Neural progenitor cell (in vitro differentiated cells): ENCODE measurements around the gene CDC42BPA. TPM values are rescaled to one million over a fixed set of nuclear protein-coding genes. Genes with fewer than 3 reads are reported as not detected.
A peak's percentile ranks its signal among the peaks of the same experiment; 100 is the strongest.
"Not testable (repeated sequence)": the region's sequence is repeated elsewhere in the genome, so short reads cannot be mapped to it uniquely, and the experiment has no call there.

ENCODE experiments used
- DNase-seq: peaks from one replicate; pipeline ENCODE4 v3.0.0-alpha.2; 2016; ENCODE audit warnings: low spot score
- H2AFZ ChIP-seq: fragments of 200-600 bp; sonication (generic); replicated peaks from 2 replicates; pipeline ENCODE4 v1.6.1; 2016; ENCODE audit warnings: antibody characterized with exemption
- H3F3A ChIP-seq: fragments of 200-600 bp; sonication (generic); 2 replicates; pipeline ENCODE4 v1.6.1; 2016; ENCODE audit warnings: antibody characterized with exemption, low read depth
- H3K27ac ChIP-seq: fragments of 200-600 bp; sonication (generic); 2 replicates; pipeline ENCODE4 v1.5.1; 2016; ENCODE audit warnings: mild to moderate bottlenecking
- H3K27me3 ChIP-seq: fragments of 200-600 bp; sonication (generic); 2 replicates; pipeline ENCODE4 v1.6.1; 2016; ENCODE audit warnings: mild to moderate bottlenecking, moderate library complexity
- H3K36me3 ChIP-seq: fragments of 200-600 bp; sonication (generic); 2 replicates; pipeline ENCODE4 v1.5.1; 2016
- H3K4me1 ChIP-seq: fragments of 200-600 bp; sonication (generic); 2 replicates; pipeline ENCODE4 v1.6.1; 2016; ENCODE audit warnings: mixed run types
- H3K4me2 ChIP-seq: fragments of 200-600 bp; sonication (generic); 2 replicates; pipeline ENCODE4 v1.6.1; 2016
- H3K4me3 ChIP-seq: fragments of 200-600 bp; sonication (generic); 2 replicates; pipeline ENCODE4 v1.5.1; 2016
- H3K79me2 ChIP-seq: fragments of 200-600 bp; sonication (generic); 2 replicates; pipeline ENCODE4 v1.6.1; 2016; ENCODE audit warnings: low read depth
- H3K9ac ChIP-seq: fragments of 200-600 bp; sonication (generic); 2 replicates; pipeline ENCODE4 v1.6.1; 2016
- H3K9me3 ChIP-seq: fragments of 200-600 bp; sonication (generic); 2 replicates; pipeline ENCODE4 v1.5.1; 2016; ENCODE audit warnings: low read depth
- H4K20me1 ChIP-seq: fragments of 200-600 bp; sonication (generic); 2 replicates; pipeline ENCODE4 v1.6.1; 2016; ENCODE audit warnings: low read depth
- H3K27ac Mint-ChIP-seq: 3 replicates; pipeline ENCODE4 v1.8.0; 2021; ENCODE audit warnings: mixed read lengths
- H3K27me3 Mint-ChIP-seq: 2 replicates; pipeline ENCODE4 v1.8.0; 2022; ENCODE audit warnings: low read depth, mild to moderate bottlenecking, inconsistent platforms, moderate library complexity, mixed read lengths; ENCODE audit not compliant: insufficient read depth
- H3K36me3 Mint-ChIP-seq: 3 replicates; pipeline ENCODE4 v1.8.0; 2021; ENCODE audit warnings: mixed read lengths
- H3K4me1 Mint-ChIP-seq: 3 replicates; pipeline ENCODE4 v1.8.0; 2021; ENCODE audit warnings: mixed read lengths
- H3K4me3 Mint-ChIP-seq: 3 replicates; pipeline ENCODE4 v1.8.0; 2021; ENCODE audit warnings: mild to moderate bottlenecking, moderate library complexity, mixed read lengths
- H3K9me3 Mint-ChIP-seq: 3 replicates; pipeline ENCODE4 v1.8.0; 2020; ENCODE audit warnings: mixed read lengths
- EZH2 ChIP-seq: fragments of 200-600 bp; sonication (generic); IDR thresholded peaks from 2 replicates; pipeline ENCODE4 v1.6.1; 2017; ENCODE audit warnings: antibody characterized with exemption, mild to moderate bottlenecking, moderate library complexity
- EZH2phosphoT487 ChIP-seq: fragments of 200-600 bp; sonication (generic); IDR thresholded peaks from 2 replicates; pipeline ENCODE4 v1.6.1; 2017; ENCODE audit warnings: antibody characterized with exemption
- total RNA-seq: library from RNA; depleted of rRNA; stranded (reverse); fragments of >200 nt; gene quantifications from 2 replicates; pipeline ENCODE4 v1.2.3, GENCODE V29; 2015; ENCODE audit warnings: low replicate concordance
- TF ChIP-seq, protein P1 (sequence below): fragments of 200-600 bp; sonication (generic); IDR thresholded peaks from 2 replicates; pipeline ENCODE4 v1.5.1; 2017; ENCODE audit warnings: antibody characterized with exemption, mild to moderate bottlenecking

CDC42BPA gene
- total RNA-seq, 1 donor from 2014 or later: 54.7 TPM

DNA sequence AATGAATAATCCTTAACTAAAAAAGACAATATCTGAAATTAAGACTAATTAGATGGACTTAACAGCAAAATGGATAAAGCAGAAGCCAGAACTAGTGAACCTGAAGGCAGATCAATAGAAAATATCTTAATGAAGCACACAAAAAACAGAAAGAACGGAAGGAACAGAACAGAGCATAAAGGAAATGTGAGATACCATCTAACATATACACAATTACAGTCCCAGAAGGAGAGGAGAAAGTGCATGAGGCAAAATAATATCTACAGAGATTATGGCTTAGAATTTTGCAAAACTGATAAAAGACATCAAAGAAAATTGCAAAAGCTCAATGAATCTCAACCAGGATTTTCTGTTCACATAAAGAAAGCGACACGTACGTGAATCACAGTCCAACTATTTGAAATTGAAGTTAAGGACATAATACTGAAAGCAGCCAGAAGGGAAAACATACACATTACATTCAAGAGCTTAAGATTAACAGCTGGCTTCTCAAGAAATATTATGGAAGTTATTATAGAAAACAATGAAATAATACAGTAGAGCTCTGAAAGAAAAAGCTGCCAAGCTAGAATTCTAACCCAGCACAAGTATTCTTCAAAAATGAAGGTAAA, 182.0 kb downstream of the CDC42BPA start:
- Histone ChIP-seq H3K27me3 (no peaks in the 10 kb centered on the region), H3K4me2 (no peak overlapping the region), H3F3A (no peaks in the 10 kb centered on the region), H3K79me2 (no peaks in the 10 kb centered on the region), H4K20me1 (no peaks in the 10 kb centered on the region), H3K36me3 (no peaks in the 10 kb centered on the region), H3K4me1 (peaks cover 6% of the 10 kb centered on the region), H3K9ac (no peak overlapping the region), H3K9me3 (no peaks in the 10 kb centered on the region), H3K4me3 (no peak overlapping the region), H2AFZ (no peak overlapping the region), H3K27ac (no peak overlapping the region)
- Mint-ChIP-seq H3K9me3 (peaks cover 7% of the 10 kb centered on the region), H3K27me3 (no peaks in the 10 kb centered on the region), H3K36me3 (peaks cover 24% of the 10 kb centered on the region), H3K4me3 (no peak overlapping the region), H3K4me1 (peaks cover 3% of the 10 kb centered on the region), H3K27ac (no peak overlapping the region)
- no peak for DNase-seq
- TF ChIP-seq EZH2phosphoT487 (no peak), EZH2 (no peak)

DNA sequence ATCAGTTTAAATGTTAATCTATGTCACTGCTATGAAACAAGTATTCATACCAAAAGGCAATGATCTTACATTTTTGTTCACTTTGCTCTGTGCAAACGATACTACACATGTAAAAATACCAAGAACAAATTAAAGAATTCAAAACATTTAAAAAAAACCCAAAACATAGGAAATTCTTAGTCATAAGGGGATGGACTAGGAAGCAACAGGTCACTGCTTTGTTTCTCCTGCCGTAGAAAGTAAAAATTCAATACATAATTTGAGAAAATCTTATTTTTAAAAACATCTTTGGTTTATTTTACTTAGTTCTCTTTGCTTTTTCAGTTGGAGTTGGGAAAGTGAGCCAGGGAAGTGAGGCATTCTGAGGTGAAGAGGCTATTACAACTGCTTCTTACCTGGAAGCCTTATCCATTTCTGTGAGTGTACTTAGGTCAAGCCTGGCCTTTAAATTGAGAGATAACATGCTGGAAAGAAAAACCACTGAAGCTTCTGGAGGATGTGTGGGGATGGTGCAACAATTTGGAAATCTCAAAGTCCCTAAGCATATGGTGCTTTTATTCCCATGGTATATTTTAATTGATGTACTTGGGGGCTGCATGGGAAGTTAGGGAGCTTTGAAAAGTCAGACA, 183.5 kb downstream of the CDC42BPA start:
- H3K27ac ChIP-seq: no peak overlapping the region
- no peaks in the 10 kb centered on the region for H4K20me1 ChIP-seq
- no peak overlapping the region for H3K4me3 ChIP-seq
- H3K4me3 Mint-ChIP-seq: no peak overlapping the region
- no peak overlapping the region for H3K4me2 ChIP-seq
- H3K36me3 Mint-ChIP-seq: peaks cover 29% of the 10 kb centered on the region
- no peak overlapping the region for H2AFZ ChIP-seq
- peaks cover 7% of the 10 kb centered on the region for H3K9me3 Mint-ChIP-seq
- H3K36me3 ChIP-seq: no peaks in the 10 kb centered on the region
- no peak for DNase-seq
- H3K27ac Mint-ChIP-seq: no peak overlapping the region
- H3K27me3 ChIP-seq: no peaks in the 10 kb centered on the region
- no peak overlapping the region for H3K9ac ChIP-seq
- no peaks in the 10 kb centered on the region for H3K79me2 ChIP-seq
- H3K9me3 ChIP-seq: no peaks in the 10 kb centered on the region
- H3F3A ChIP-seq: no peaks in the 10 kb centered on the region
- peaks cover 3% of the 10 kb centered on the region for H3K4me1 Mint-ChIP-seq
- H3K27me3 Mint-ChIP-seq: no peaks in the 10 kb centered on the region
- peaks cover 6% of the 10 kb centered on the region for H3K4me1 ChIP-seq
- TF ChIP-seq EZH2phosphoT487: no peak
- TF ChIP-seq, protein P1, sequence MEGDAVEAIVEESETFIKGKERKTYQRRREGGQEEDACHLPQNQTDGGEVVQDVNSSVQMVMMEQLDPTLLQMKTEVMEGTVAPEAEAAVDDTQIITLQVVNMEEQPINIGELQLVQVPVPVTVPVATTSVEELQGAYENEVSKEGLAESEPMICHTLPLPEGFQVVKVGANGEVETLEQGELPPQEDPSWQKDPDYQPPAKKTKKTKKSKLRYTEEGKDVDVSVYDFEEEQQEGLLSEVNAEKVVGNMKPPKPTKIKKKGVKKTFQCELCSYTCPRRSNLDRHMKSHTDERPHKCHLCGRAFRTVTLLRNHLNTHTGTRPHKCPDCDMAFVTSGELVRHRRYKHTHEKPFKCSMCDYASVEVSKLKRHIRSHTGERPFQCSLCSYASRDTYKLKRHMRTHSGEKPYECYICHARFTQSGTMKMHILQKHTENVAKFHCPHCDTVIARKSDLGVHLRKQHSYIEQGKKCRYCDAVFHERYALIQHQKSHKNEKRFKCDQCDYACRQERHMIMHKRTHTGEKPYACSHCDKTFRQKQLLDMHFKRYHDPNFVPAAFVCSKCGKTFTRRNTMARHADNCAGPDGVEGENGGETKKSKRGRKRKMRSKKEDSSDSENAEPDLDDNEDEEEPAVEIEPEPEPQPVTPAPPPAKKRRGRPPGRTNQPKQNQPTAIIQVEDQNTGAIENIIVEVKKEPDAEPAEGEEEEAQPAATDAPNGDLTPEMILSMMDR: no peak
- no peak for TF ChIP-seq EZH2

DNA sequence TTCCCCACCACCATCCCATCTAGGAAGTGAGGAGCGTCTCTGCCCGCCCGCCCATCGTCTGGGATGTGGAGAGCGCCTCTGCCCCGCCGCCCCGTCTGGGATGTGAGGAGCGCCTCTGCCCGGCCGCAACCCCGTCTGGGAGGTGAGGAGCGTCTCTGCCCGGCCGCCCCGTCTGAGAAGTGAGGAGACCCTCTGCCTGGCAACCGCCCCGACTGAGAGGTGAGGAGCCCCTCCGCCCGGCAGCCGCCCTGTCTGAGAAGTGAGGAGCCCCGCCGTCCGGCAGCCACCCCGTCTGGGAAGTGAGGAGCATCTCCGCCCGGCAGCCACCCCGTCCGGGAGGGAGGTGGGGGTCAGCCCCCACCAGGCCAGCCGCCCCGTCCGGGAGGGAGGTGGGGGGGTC, 185.6 kb downstream of the CDC42BPA start:
- H3K36me3 Mint-ChIP-seq: peaks cover 27% of the 10 kb centered on the region
- H4K20me1 ChIP-seq, H3K9me3 ChIP-seq, H3K9ac ChIP-seq, H3K4me3 ChIP-seq, H3F3A ChIP-seq, H2AFZ ChIP-seq, H3K27me3 ChIP-seq, H3K9me3 Mint-ChIP-seq, H3K79me2 ChIP-seq, H3K36me3 ChIP-seq, H3K27me3 Mint-ChIP-seq, H3K4me1 ChIP-seq, H3K4me3 Mint-ChIP-seq, DNase-seq, H3K27ac Mint-ChIP-seq, H3K4me2 ChIP-seq, H3K4me1 Mint-ChIP-seq, H3K27ac ChIP-seq: not testable (repeated sequence)

DNA sequence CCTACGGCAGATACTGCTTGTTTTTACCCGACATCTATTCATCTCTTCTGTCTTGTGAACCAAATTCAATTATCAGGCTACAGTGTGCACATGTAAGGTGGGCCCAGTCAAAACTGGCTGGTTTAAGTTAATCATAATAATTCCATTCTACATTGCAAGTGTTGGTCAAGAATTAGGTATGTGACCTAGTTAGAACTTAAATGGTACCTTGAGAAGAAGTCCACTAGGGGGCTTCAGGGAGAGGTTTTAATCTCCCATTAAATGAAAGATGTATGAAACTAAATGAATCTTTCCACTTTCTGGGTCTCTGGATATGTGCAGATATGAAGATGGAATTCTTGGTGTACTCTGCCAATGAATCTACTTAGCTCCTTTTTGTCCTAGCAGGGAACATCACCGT, 187.1 kb downstream of the CDC42BPA start:
- Mint-ChIP-seq H3K27ac (no peak overlapping the region), H3K36me3 (peaks cover 27% of the 10 kb centered on the region), H3K4me1 (peaks cover 4% of the 10 kb centered on the region), H3K4me3 (no peak overlapping the region), H3K27me3 (no peaks in the 10 kb centered on the region), H3K9me3 (peaks cover 7% of the 10 kb centered on the region)
- no peak overlapping the region for H3K27ac ChIP-seq
- H3K36me3 ChIP-seq: peaks cover 3% of the 10 kb centered on the region
- no peak overlapping the region for H3K4me2 ChIP-seq
- H3K4me3 ChIP-seq: no peak overlapping the region
- no peak overlapping the region for H2AFZ ChIP-seq
- peak; percentile 17 for DNase-seq
- no peaks in the 10 kb centered on the region for H3K9me3 ChIP-seq
- no peak overlapping the region for H3K9ac ChIP-seq
- H4K20me1 ChIP-seq: peaks cover under 1% of the 10 kb centered on the region
- TF ChIP-seq EZH2: no peak
- TF ChIP-seq, protein P1: peak; percentile 55
- no peaks in the 10 kb centered on the region for H3F3A ChIP-seq
- peaks cover 12% of the 10 kb centered on the region for H3K4me1 ChIP-seq
- H3K27me3 ChIP-seq: no peaks in the 10 kb centered on the region
- no peaks in the 10 kb centered on the region for H3K79me2 ChIP-seq
